ENCODE results near the gene TMEM179.

DNA sequence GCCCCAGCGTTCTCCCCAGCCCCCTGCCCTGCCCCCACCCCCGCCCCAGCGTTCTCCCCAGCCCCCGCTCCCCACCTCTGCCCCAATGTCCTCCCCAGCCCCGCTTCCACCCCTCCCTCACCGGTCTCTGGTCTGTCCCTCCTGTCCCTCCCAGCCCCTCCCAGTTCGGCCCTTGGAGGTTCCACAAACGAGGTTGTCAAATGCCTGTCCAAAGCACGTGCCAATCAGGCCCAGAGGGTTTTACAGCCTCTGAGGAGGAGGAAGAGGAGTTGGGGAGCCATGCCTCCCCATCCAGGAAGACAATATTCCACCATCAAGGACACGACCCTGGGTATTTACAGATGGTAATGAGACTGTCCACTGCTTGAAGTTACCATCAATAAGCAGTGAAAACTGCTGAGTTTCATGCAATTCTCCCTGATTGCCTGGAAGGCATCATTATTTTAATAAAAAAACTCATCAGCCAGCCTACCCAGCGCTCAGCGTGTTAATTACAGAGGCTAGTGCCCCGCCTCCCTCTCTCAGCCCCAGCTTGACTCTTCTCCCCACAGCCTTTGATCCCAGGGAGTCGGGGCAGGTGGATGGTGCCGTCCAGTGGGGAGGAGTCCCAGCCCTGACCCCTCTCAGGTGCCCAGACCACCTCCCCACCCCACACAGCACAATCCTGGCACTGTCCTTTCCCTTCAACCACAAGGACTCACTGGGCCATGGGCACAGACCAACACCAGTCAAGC lies 55.6 kb downstream of the TMEM179 start:
- TF ChIP-seq, protein P1, sequence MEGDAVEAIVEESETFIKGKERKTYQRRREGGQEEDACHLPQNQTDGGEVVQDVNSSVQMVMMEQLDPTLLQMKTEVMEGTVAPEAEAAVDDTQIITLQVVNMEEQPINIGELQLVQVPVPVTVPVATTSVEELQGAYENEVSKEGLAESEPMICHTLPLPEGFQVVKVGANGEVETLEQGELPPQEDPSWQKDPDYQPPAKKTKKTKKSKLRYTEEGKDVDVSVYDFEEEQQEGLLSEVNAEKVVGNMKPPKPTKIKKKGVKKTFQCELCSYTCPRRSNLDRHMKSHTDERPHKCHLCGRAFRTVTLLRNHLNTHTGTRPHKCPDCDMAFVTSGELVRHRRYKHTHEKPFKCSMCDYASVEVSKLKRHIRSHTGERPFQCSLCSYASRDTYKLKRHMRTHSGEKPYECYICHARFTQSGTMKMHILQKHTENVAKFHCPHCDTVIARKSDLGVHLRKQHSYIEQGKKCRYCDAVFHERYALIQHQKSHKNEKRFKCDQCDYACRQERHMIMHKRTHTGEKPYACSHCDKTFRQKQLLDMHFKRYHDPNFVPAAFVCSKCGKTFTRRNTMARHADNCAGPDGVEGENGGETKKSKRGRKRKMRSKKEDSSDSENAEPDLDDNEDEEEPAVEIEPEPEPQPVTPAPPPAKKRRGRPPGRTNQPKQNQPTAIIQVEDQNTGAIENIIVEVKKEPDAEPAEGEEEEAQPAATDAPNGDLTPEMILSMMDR (IDR thresholded peaks at IDR 0.05): no peak
- no peak for TF ChIP-seq EZH2 (IDR thresholded peaks at IDR 0.05; ENCODE audit: borderline replicate concordance, insufficient read depth, low read depth, low read length, poor library complexity, severe bottlenecking)

All from B cell (primary cell).